ENCODE measurements around the gene ZDHHC7.

DNA sequence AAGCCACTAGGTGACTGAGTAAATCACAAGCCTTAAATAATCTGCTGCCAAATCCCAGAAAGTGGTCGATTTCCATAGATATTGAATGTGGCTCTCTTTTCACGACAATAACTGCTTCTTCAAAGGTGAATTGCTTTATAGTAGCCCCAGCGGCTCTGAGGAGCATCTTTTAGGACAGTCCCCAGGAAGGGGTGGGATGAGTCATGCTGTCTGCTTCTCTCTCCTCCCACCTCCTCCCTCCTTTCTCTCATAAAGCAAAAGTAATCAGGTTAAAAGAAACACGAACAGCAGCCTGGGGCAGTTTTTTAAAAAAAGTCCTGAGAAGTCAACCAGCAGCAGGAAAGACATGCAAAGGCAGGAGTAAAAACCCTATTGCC, 18.1 kb upstream of the ZDHHC7 start:
- TF ChIP-seq, protein P1, sequence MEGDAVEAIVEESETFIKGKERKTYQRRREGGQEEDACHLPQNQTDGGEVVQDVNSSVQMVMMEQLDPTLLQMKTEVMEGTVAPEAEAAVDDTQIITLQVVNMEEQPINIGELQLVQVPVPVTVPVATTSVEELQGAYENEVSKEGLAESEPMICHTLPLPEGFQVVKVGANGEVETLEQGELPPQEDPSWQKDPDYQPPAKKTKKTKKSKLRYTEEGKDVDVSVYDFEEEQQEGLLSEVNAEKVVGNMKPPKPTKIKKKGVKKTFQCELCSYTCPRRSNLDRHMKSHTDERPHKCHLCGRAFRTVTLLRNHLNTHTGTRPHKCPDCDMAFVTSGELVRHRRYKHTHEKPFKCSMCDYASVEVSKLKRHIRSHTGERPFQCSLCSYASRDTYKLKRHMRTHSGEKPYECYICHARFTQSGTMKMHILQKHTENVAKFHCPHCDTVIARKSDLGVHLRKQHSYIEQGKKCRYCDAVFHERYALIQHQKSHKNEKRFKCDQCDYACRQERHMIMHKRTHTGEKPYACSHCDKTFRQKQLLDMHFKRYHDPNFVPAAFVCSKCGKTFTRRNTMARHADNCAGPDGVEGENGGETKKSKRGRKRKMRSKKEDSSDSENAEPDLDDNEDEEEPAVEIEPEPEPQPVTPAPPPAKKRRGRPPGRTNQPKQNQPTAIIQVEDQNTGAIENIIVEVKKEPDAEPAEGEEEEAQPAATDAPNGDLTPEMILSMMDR (IDR thresholded peaks at IDR 0.05; ENCODE audit: low read depth, low read length), result no peak
- no peak for TF ChIP-seq EZH2phosphoT487 (IDR thresholded peaks at IDR 0.05; ENCODE audit: low read depth)
